Left ventricle myocardium inferior (tissue), 1 donor: Measurements from ENCODE around the gene ATRN. TPM values are rescaled to one million over a fixed set of nuclear protein-coding genes. Genes with fewer than 3 reads are reported as not detected.

Experiments used
- DNase-seq: peaks from one replicate; pipeline ENCODE4 v3.0.0-alpha.2; 2020
- H3K27ac ChIP-seq: fragments of 200-600 bp; replicated peaks from 2 replicates; pipeline ENCODE4 v1.8.0; 2021
- H3K27me3 ChIP-seq: fragments of 200-600 bp; 2 replicates; pipeline ENCODE4 v1.8.0; 2021; ENCODE audit warnings: low read depth
- H3K36me3 ChIP-seq: fragments of 200-600 bp; 2 replicates; pipeline ENCODE4 v1.8.0; 2021
- H3K4me1 ChIP-seq: fragments of 200-600 bp; 2 replicates; pipeline ENCODE4 v1.8.0; 2021
- H3K4me3 ChIP-seq: fragments of 200-600 bp; 2 replicates; pipeline ENCODE4 v1.8.0; 2021; ENCODE audit warnings: mild to moderate bottlenecking, moderate library complexity
- H3K9me3 ChIP-seq: fragments of 200-600 bp; replicated peaks from 2 replicates; pipeline ENCODE4 v1.8.0; 2021
- CTCF ChIP-seq: fragments of 200-600 bp; IDR thresholded peaks from 2 replicates; pipeline ENCODE4 v1.8.0; 2021; ENCODE audit warnings: antibody characterized with exemption, mild to moderate bottlenecking, borderline replicate concordance
- intact Hi-C: fragments of 100-400 bp; cut with micrococcal nuclease; formaldehyde crosslinking; loops from one replicate; pipeline ENCODE4 v1.11.0; 2022
- total RNA-seq: library from RNA; stranded (reverse); fragmentation: NEBNext Ultra II Directional; extraction: Animal tissue kit (Norgen Biotek cat#: 25700); gene quantifications from one replicate; pipeline ENCODE4 v1.2.1, GENCODE V29; 2021
- donor health status: DM: no; HTN: yes; CAD: no; lungs with severe emphysema.

Gene ATRN
- total RNA-seq, 1 donor from 2014 or later, result 32.4 TPM

GRCh38 chr20:3689978-3690377, 219.2 kb downstream of the ATRN start:
- H3K9me3 ChIP-seq, result no peaks in the 10 kb centered on the region
- DNase-seq, result no peak
- TF ChIP-seq CTCF, result no peak
- H3K4me1 ChIP-seq, result peaks cover 18% of the 10 kb centered on the region
- H3K4me3 ChIP-seq, result no peak overlapping the region
- no peaks in the 10 kb centered on the region for H3K27me3 ChIP-seq
- no peak overlapping the region for H3K27ac ChIP-seq
- intact Hi-C loops, result no loop called here
- no peaks in the 10 kb centered on the region for H3K36me3 ChIP-seq

- no peaks in the 10 kb centered on the region for H3K36me3 ChIP-seq
- no peaks in the 10 kb centered on the region for H3K27me3 ChIP-seq
- no peaks in the 10 kb centered on the region for H3K9me3 ChIP-seq
- H3K4me1 ChIP-seq, result peaks cover 18% of the 10 kb centered on the region
- intact Hi-C loops, result no loop called here
- no peak overlapping the region for H3K4me3 ChIP-seq
- no peak for DNase-seq
- TF ChIP-seq CTCF, result no peak
- no peak overlapping the region for H3K27ac ChIP-seq
Observed at GRCh38 chr20:3690413-3690812, 219.6 kb downstream of the ATRN start.

GRCh38 chr20:3691306-3691705, 220.5 kb downstream of the ATRN start:
- peaks cover 3% of the 10 kb centered on the region for H3K9me3 ChIP-seq
- no peaks in the 10 kb centered on the region for H3K36me3 ChIP-seq
- H3K27ac ChIP-seq, result no peak overlapping the region
- intact Hi-C loops, result no loop called here
- no peak overlapping the region for H3K4me3 ChIP-seq
- no peaks in the 10 kb centered on the region for H3K27me3 ChIP-seq
- peaks cover 15% of the 10 kb centered on the region for H3K4me1 ChIP-seq
- TF ChIP-seq CTCF, result no peak
- DNase-seq, result no peak

- no peak for TF ChIP-seq CTCF
- Histone ChIP-seq H3K9me3 (peaks cover 6% of the 10 kb centered on the region), H3K4me3 (no peak overlapping the region), H3K27me3 (no peaks in the 10 kb centered on the region), H3K4me1 (peaks cover 9% of the 10 kb centered on the region), H3K36me3 (no peaks in the 10 kb centered on the region), H3K27ac (no peak overlapping the region)
- intact Hi-C loops, result no loop called here
- no peak for DNase-seq
Observed at GRCh38 chr20:3691897-3692296, 221.1 kb downstream of the ATRN start.

GRCh38 chr20:3692706-3693294, 222.0 kb downstream of the ATRN start:
- intact Hi-C loops, result no loop called here
- DNase-seq, result no peak
- Histone ChIP-seq H3K27ac (no peak overlapping the region), H3K27me3 (no peaks in the 10 kb centered on the region), H3K4me3 (no peak overlapping the region), H3K4me1 (peaks cover under 1% of the 10 kb centered on the region), H3K9me3 (peaks cover 6% of the 10 kb centered on the region), H3K36me3 (no peaks in the 10 kb centered on the region)
- no peak for TF ChIP-seq CTCF
